Aorta (tissue), 5 donors: ENCODE data around the gene CIP2A. TPM values are rescaled to one million over a fixed set of nuclear protein-coding genes. Genes with fewer than 3 reads are reported as not detected.

Experiments
- ATAC-seq: fragments of 200-7000 bp; cut with Tn5 transposase; one replicate; pipeline ENCODE4 v1.9.1; 2022; ENCODE audit warnings: moderate library complexity; ENCODE audit not compliant: low FRiP score
- DNase-seq, 2 donors: peaks; one replicate each; pipeline ENCODE4 v3.0.0-alpha.2; 2020
- H3K27ac ChIP-seq, 2 donors: one replicate each; pipeline ENCODE4 v1.5.1; 2013; ENCODE audit warnings: low read length in 2 of 2, mild to moderate bottlenecking in 2 of 2, moderate library complexity in 2 of 2, control low read depth in 1 of 2, inconsistent platforms in 1 of 2, low read depth in 1 of 2
- H3K27me3 ChIP-seq, 2 donors: one replicate each; pipeline ENCODE4 v1.6.1; 2013; ENCODE audit warnings: control low read depth in 1 of 2, low read length in 1 of 2, mild to moderate bottlenecking in 1 of 2, moderate library complexity in 1 of 2; ENCODE audit not compliant: insufficient read depth in 2 of 2, control insufficient read depth in 1 of 2
- H3K36me3 ChIP-seq, 2 donors: one replicate each; pipeline ENCODE4 v1.6.1; 2013; ENCODE audit warnings: control low read depth in 1 of 2, low read length in 1 of 2, mild to moderate bottlenecking in 1 of 2; ENCODE audit not compliant: insufficient read depth in 2 of 2, control insufficient read depth in 1 of 2
- H3K4me1 ChIP-seq, 2 donors: one replicate each; pipeline ENCODE4 v1.6.1; 2013; ENCODE audit warnings: low read length in 2 of 2, control low read depth in 1 of 2, mild to moderate bottlenecking in 1 of 2, moderate library complexity in 1 of 2; ENCODE audit not compliant: insufficient read depth in 2 of 2, control insufficient read depth in 1 of 2
- H3K4me3 ChIP-seq, 2 donors: one replicate each; pipeline ENCODE4 v1.5.1; 2013; ENCODE audit warnings: low read length in 2 of 2, control low read depth in 1 of 2, mild to moderate bottlenecking in 1 of 2
- H3K9me3 ChIP-seq: one replicate; pipeline ENCODE4 v1.6.1; 2013; ENCODE audit warnings: mild to moderate bottlenecking, low read length; ENCODE audit not compliant: control insufficient read depth
- WGBS, 2 donors: extraction: QIAGEN DNeasy Blood & Tissue Kit; methylation state at CpG; one replicate each; pipeline ENCODE4 v1.1.7; 2013; 5-methylcytosine and 5-hydroxymethylcytosine counted together
- intact Hi-C, 2 donors: fragments of 100-400 bp; cut with DNase I; formaldehyde crosslinking; loops; one replicate each; pipeline versions ENCODE4 v1.14.2 to v1.15.0; 2022
- polyA plus RNA-seq, 2 donors: library from polyadenylated mRNA; stranded (reverse); fragments of 200-250 nt; gene quantifications; one replicate each; pipeline ENCODE4 v1.2.3, GENCODE V29; 2013
- total RNA-seq, 2 donors: library from RNA; stranded (reverse); fragmentation: NEBNext Ultra II Directional; extraction: Animal tissue kit (Norgen Biotek cat#: 25700); gene quantifications; one replicate each; pipeline ENCODE4 v1.2.1, GENCODE V29; 2021
- donor health status: healthy with polysubstance abuse.
- donor health status: Bipolar disorder and iron deficiency.
- donor health status: DM: no; HTN: no; CAD: no.
- donor health status: DM: no; HTN: no; CAD: no.
- donor health status: DM: yes; HTN: yes; CAD: no.

Gene CIP2A
- total and polyA plus RNA-seq, 4 donors: 0.25 to 4.5 (median 1.9) TPM

GRCh38 chr3:108500728-108501127 lies 88.5 kb downstream of the CIP2A start:
- Histone ChIP-seq H3K27ac (no peak overlapping the region), H3K4me3 (no peak overlapping the region), H3K9me3 (no peaks in the 10 kb centered on the region), H3K27me3 (no peaks in the 10 kb centered on the region), H3K36me3 (no peaks in the 10 kb centered on the region), H3K4me1 (no peaks in the 10 kb centered on the region)
- intact Hi-C loops: no loop called here
- no peak for ATAC-seq
- no peak for DNase-seq
- 83 to 86% methylated on average over 1 of the region's 1 CpG for WGBS, 2 donors

Other genes with a start within 250 kb of the CIP2A start
- gene MYH15, start 78.8 kb downstream of the CIP2A start, total RNA-seq: under 1 TPM; 0.03 to 0.15 TPM
- under 1 TPM in 1 of 2 donors, not detected in 1; 0.05 TPM for gene MYH15, start 78.8 kb downstream of the CIP2A start, polyA plus RNA-seq
- 10 to 100 TPM in 1 of 2 donors, 1 to 10 TPM in 1; 9.3 to 15.5 TPM for gene DZIP3, start 284 bp upstream of the CIP2A start, total RNA-seq
- 1 to 10 TPM in 1 of 2 donors, under 1 TPM in 1; 0.38 to 4.9 TPM for gene DZIP3, start 284 bp upstream of the CIP2A start, polyA plus RNA-seq
- not detected for gene RETNLB, start 168.0 kb upstream of the CIP2A start, total RNA-seq
- not detected for gene RETNLB, start 168.0 kb upstream of the CIP2A start, polyA plus RNA-seq
- 1 to 10 TPM in 1 of 2 donors, under 1 TPM in 1; 0.52 to 1.3 TPM for gene TRAT1, start 233.3 kb upstream of the CIP2A start, total RNA-seq
- 1 to 10 TPM in 1 of 2 donors, not detected in 1; 1.1 TPM for gene TRAT1, start 233.3 kb upstream of the CIP2A start, polyA plus RNA-seq